Measurements from ENCODE around the gene CLASP2. TPM values are rescaled to one million over a fixed set of nuclear protein-coding genes. Genes with fewer than 3 reads are reported as not detected.

Gene CLASP2
- total and polyA plus RNA-seq, 2 of the 4 experiments (the other 2 are of a cell fraction) = 11.9 to 49.1 TPM

- dilution Hi-C loops (cut with HindIII; ENCODE audit: low sequenced_read_pairs, unreplicated experiment) = no loop called here
- TF ChIP-seq MAFK (IDR thresholded peaks at IDR 0.05; ENCODE audit: low read depth, low read length) = no peak
- TF ChIP-seq MXI1 (IDR thresholded peaks at IDR 0.05; ENCODE audit: borderline replicate concordance, low read depth, low read length) = no peak
- peak; percentile 83 for TF ChIP-seq SMC3 (IDR thresholded peaks at IDR 0.05; ENCODE audit: low read depth, low read length)
- TF ChIP-seq CTCF (conservative IDR thresholded peaks at IDR 0.05; ENCODE audit: low read depth, low read length) = peak; percentile 71
- no peak for TF ChIP-seq BHLHE40 (IDR thresholded peaks at IDR 0.05; ENCODE audit: low read depth, low read length)
- TF ChIP-seq CEBPB (IDR thresholded peaks at IDR 0.05; ENCODE audit: low read depth, low read length) = peak; percentile 59
- no peak for TF ChIP-seq RFX5 (IDR thresholded peaks at IDR 0.05; ENCODE audit: low read depth, low read length)
- no peak for TF ChIP-seq MAZ (IDR thresholded peaks at IDR 0.05; ENCODE audit: borderline replicate concordance, low read depth, low read length)
- no peak for TF ChIP-seq NFE2L2 (IDR thresholded peaks at IDR 0.05; ENCODE audit: low read depth, low read length)
- no peak for TF ChIP-seq POLR2A (IDR thresholded peaks at IDR 0.05; ENCODE audit: low read depth, low read length)
- no peak for TF ChIP-seq ELK1 (IDR thresholded peaks at IDR 0.05; ENCODE audit: borderline replicate concordance, low read depth, low read length)
- TF ChIP-seq CHD1 (IDR thresholded peaks at IDR 0.05; ENCODE audit: low read depth, low read length) = no peak
- no peak for TF ChIP-seq FOS (IDR thresholded peaks at IDR 0.05; ENCODE audit: low read depth, low read length)
- no peak for TF ChIP-seq RCOR1 (IDR thresholded peaks at IDR 0.05; ENCODE audit: insufficient replicate concordance, low read length)
- peak; percentile 73 for TF ChIP-seq RAD21 (IDR thresholded peaks at IDR 0.05; ENCODE audit: low read length)
Measured at GRCh38 chr3:33636125-33636850, 81.8 kb downstream of the CLASP2 start.

More at GRCh38 chr3:33636125-33636850, 81.8 kb downstream of the CLASP2 start:
- H3K9ac ChIP-seq (ENCODE audit: low read depth, low read length) = no peak overlapping the region
- no peak overlapping the region for H3K4me3 ChIP-seq (ENCODE audit: insufficient read depth, low read depth, low read length)
- H3K9me3 ChIP-seq (ENCODE audit: control insufficient read depth, insufficient read depth, low read length) = no peaks in the 10 kb centered on the region
- H3K4me1 ChIP-seq (ENCODE audit: control insufficient read depth, insufficient read depth, low read length) = no peaks in the 10 kb centered on the region
- DNase-seq (peak; percentile 78), ATAC-seq (ENCODE audit: low read depth) (peak; percentile 75)
- WGBS, 2 experiments (ENCODE audit: extremely low coverage in 2 of 2, insufficient read length in 1 of 2) = no CpG with 5 or more reads among the region's 6 CpGs
- no peak overlapping the region for H2BK5ac ChIP-seq (ENCODE audit: low read depth, low read length, poor library complexity, severe bottlenecking)
- ChIA-PET CTCF (interaction anchor here (0.9 to 1.8 kb wide), 5 partner anchors 8 to 151 kb away, joined by 3 to 10 read pairs (median 4); no protein-coding TSS in a partner anchor), POLR2A (ENCODE audit: unreplicated experiment) (no interaction called here)
- no peaks in the 10 kb centered on the region for H3K27me3 ChIP-seq (ENCODE audit: control insufficient read depth, insufficient read depth, low read length)
- H3K4ac ChIP-seq (ENCODE audit: low read depth, low read length) = no peak overlapping the region
- no peak overlapping the region for H2BK120ac ChIP-seq (ENCODE audit: low read depth, low read length)
- no peaks in the 10 kb centered on the region for H3K9me1 ChIP-seq (ENCODE audit: insufficient read depth, low read length)
- H3K23ac ChIP-seq (ENCODE audit: low read depth, low read length) = no peak overlapping the region
- H4K20me1 ChIP-seq (ENCODE audit: insufficient read depth, low read length) = no peaks in the 10 kb centered on the region
- H2AK5ac ChIP-seq (ENCODE audit: low read depth, low read length) = no peak overlapping the region
- no peak overlapping the region for H2AK9ac ChIP-seq (replicated peaks; ENCODE audit: low read depth, low read length, poor library complexity)
- H3K36me3 ChIP-seq (ENCODE audit: control insufficient read depth, insufficient read depth, low read length) = no peaks in the 10 kb centered on the region
- no peak overlapping the region for H3K27ac ChIP-seq (ENCODE audit: insufficient read depth, low read length)
- in situ Hi-C loops (cut with MboI; ENCODE audit: low sequenced_read_pairs) = loop anchor here (5.0 kb wide), 2 partner anchors 81 to 151 kb away; partner anchors contain the start of gene CLASP2
- no peak overlapping the region for H2BK15ac ChIP-seq (ENCODE audit: low read depth, low read length)
- H3K79me1 ChIP-seq (ENCODE audit: low read depth in 1 of 2, low read length in 2 of 2) = peaks cover 0 to 5% of the 10 kb centered on the region in 2 experiments; a peak in 1 of 4 replicates
- no peak overlapping the region for H3K4me2 ChIP-seq (ENCODE audit: low read depth, low read length)
- no peak overlapping the region for H2AFZ ChIP-seq (replicated peaks; ENCODE audit: low read length, poor library complexity)
- H4K91ac ChIP-seq (ENCODE audit: insufficient read depth, low read depth, low read length) = no peak overlapping the region
- intact Hi-C loops (cut with micrococcal nuclease) = loop anchor here (1.0 kb wide), 3 partner anchors 80 to 151 kb away; no protein-coding TSS in a partner anchor
- no peak overlapping the region for H3K56ac ChIP-seq (ENCODE audit: extremely low read depth, insufficient read depth, low read length)
- no peak overlapping the region for H4K8ac ChIP-seq (ENCODE audit: low read depth in 2 of 2, low read length in 2 of 2)
- BruUV-seq (replicated peaks) = no TSS peak
- H2BK20ac ChIP-seq (ENCODE audit: low read depth, low read length) = no peak overlapping the region
- H4K5ac ChIP-seq (ENCODE audit: low read depth, low read length) = no peak overlapping the region
- no peak overlapping the region for H3K18ac ChIP-seq (ENCODE audit: low read depth, low read length)
- H3K14ac ChIP-seq (replicated peaks; ENCODE audit: low read depth, low read length) = no peak overlapping the region

Measured in IMR-90 (cell line).